MCF 10A (cell line): ENCODE data around the gene KLHL40. TPM values are rescaled to one million over a fixed set of nuclear protein-coding genes. Genes with fewer than 3 reads are reported as not detected.

ENCODE experiments used
- BruUV-seq: library from RNA; stranded (reverse); fragments of 400-500 nt; replicated peaks from 2 replicates; lab custom pipeline; 2021; lab: Mats Ljungman, UMichigan
- CTCF ChIA-PET: fragments of 300-600 bp; sonication (Branson Sonifier 250); formaldehyde crosslinking; extraction: SDS; loops from one replicate; lab custom pipeline; 2021; ENCODE audit warnings: antibody characterized with exemption, inconsistent platforms; lab: Yijun Ruan, JAX
- POLR2A ChIA-PET: fragments of 300-600, 350-650 bp; sonication (Branson Sonifier 250); formaldehyde crosslinking; extraction: SDS; loops from one replicate; lab custom pipeline; 2020; ENCODE audit warnings: antibody characterized with exemption, inconsistent platforms; lab: Yijun Ruan, JAX
- DNase-seq: peaks from one replicate; pipeline ENCODE4 v3.0.0-alpha.2; 2018; ENCODE audit not compliant: unreplicated experiment
- H3K27ac Mint-ChIP-seq: one replicate; pipeline ENCODE4 v1.8.0; 2022; ENCODE audit warnings: mild to moderate bottlenecking, low read depth, mixed read lengths; ENCODE audit not compliant: unreplicated experiment
- H3K27me3 Mint-ChIP-seq: one replicate; pipeline ENCODE4 v1.8.0; 2022; ENCODE audit warnings: mixed read lengths; ENCODE audit not compliant: insufficient read depth, unreplicated experiment
- H3K36me3 Mint-ChIP-seq: one replicate; pipeline ENCODE4 v1.8.0; 2022; ENCODE audit warnings: mild to moderate bottlenecking, moderate library complexity, mixed read lengths; ENCODE audit not compliant: insufficient read depth, unreplicated experiment
- H3K4me1 Mint-ChIP-seq: one replicate; pipeline ENCODE4 v1.8.0; 2022; ENCODE audit warnings: mixed read lengths; ENCODE audit not compliant: insufficient read depth, unreplicated experiment
- H3K4me3 Mint-ChIP-seq: one replicate; pipeline ENCODE4 v1.8.0; 2022; ENCODE audit warnings: mild to moderate bottlenecking, moderate library complexity, mixed read lengths; ENCODE audit not compliant: unreplicated experiment
- H3K9me3 Mint-ChIP-seq: one replicate; pipeline ENCODE4 v1.8.0; 2022; ENCODE audit warnings: mixed read lengths; ENCODE audit not compliant: unreplicated experiment
- intact Hi-C: fragments of 100-400 bp; cut with micrococcal nuclease; formaldehyde crosslinking; loops from 2 replicates; pipeline ENCODE4 v1.14.1; 2022
- total RNA-seq: library from RNA; stranded (reverse); gene quantifications from 2 replicates; pipeline ENCODE4 v1.2.3, GENCODE V29; 2022
- TF ChIP-seq, protein P1 (sequence below): fragments of 200-600 bp; IDR thresholded peaks from one replicate; pipeline ENCODE4 v1.8.0; 2022; ENCODE audit warnings: antibody characterized with exemption, mild to moderate bottlenecking; ENCODE audit not compliant: unreplicated experiment

The KLHL40 gene
- total RNA-seq, 1 experiment from 2014 or later: not detected

DNA sequence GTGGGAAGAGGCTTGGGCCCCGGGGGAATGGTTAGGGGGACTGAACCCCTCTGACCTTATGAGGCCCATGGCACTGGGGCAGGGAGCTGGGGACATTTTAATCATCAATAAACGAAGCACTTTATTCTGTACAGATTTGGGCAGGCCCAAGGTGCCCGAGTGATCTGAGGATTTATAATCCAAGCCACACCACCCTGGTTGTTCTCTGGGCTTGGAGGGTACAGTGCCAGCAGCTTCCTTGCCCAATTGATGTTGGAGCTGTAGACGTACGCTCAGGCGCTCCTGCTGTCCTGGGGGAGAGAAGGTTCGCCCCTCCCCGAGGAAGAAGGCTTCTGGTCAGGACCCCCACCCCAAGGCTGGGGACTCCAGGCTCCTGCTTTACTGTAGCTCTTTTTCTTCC is 19.3 kb upstream of the KLHL40 start:
- no peaks in the 10 kb centered on the region for H3K4me1 Mint-ChIP-seq
- no TSS peak for BruUV-seq
- peaks cover 9% of the 10 kb centered on the region for H3K36me3 Mint-ChIP-seq
- H3K27ac Mint-ChIP-seq: no peak overlapping the region
- TF ChIP-seq, protein P1, sequence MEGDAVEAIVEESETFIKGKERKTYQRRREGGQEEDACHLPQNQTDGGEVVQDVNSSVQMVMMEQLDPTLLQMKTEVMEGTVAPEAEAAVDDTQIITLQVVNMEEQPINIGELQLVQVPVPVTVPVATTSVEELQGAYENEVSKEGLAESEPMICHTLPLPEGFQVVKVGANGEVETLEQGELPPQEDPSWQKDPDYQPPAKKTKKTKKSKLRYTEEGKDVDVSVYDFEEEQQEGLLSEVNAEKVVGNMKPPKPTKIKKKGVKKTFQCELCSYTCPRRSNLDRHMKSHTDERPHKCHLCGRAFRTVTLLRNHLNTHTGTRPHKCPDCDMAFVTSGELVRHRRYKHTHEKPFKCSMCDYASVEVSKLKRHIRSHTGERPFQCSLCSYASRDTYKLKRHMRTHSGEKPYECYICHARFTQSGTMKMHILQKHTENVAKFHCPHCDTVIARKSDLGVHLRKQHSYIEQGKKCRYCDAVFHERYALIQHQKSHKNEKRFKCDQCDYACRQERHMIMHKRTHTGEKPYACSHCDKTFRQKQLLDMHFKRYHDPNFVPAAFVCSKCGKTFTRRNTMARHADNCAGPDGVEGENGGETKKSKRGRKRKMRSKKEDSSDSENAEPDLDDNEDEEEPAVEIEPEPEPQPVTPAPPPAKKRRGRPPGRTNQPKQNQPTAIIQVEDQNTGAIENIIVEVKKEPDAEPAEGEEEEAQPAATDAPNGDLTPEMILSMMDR: no peak
- H3K9me3 Mint-ChIP-seq: no peaks in the 10 kb centered on the region
- DNase-seq: no peak
- POLR2A ChIA-PET: interaction anchor here (0.5 to 2.9 kb wide), 6 partner anchors 9 to 1554 kb away, joined by 3 to 13 read pairs (median 4); partner anchors contain the start of genes KLHL40 and NKTR
- intact Hi-C loops: no loop called here
- H3K4me3 Mint-ChIP-seq: no peak overlapping the region
- no peaks in the 10 kb centered on the region for H3K27me3 Mint-ChIP-seq
- CTCF ChIA-PET: interaction anchor here (0.6 to 1.4 kb wide), 8 partner anchors 15 to 258 kb away, joined by 3 to 5 read pairs (median 3); partner anchors contain the start of gene SEC22C

DNA sequence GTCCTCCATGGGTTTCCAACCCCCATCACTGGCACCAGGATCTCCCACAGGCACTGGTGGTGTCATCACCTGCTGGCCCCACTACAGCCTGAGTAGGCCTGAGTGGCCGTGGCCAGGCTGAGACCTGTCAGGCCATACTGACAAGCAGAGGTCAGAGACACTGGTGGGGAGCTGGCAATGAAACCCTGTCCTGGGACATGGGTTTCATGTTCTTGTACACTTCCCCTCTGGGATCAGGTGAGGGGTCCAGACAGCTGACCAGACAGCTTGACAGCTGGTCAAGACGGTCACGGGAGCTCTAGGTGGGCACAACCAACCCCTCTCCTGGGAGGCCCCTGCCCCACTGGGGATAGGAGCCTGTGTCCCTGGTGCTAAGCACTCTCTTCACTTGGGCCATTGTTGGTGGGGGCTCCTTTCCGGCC is 18.7 kb upstream of the KLHL40 start:
- Mint-ChIP-seq H3K36me3 (peaks cover 7% of the 10 kb centered on the region), H3K4me3 (no peak overlapping the region), H3K9me3 (no peaks in the 10 kb centered on the region), H3K27me3 (no peaks in the 10 kb centered on the region), H3K4me1 (no peaks in the 10 kb centered on the region), H3K27ac (no peak overlapping the region)
- BruUV-seq: no TSS peak
- no peak for DNase-seq
- TF ChIP-seq, protein P1: no peak
- intact Hi-C loops: no loop called here
- ChIA-PET POLR2A (interaction anchor here (0.5 to 2.9 kb wide), 5 partner anchors 12 to 66 kb away, joined by 3 to 13 read pairs (median 6); partner anchors contain the start of genes KLHL40 and NKTR), CTCF (interaction anchor here (0.6 to 1.4 kb wide), 3 partner anchors 76 to 103 kb away, joined by 3 to 4 read pairs (median 3); partner anchors contain the start of gene SEC22C)

DNA sequence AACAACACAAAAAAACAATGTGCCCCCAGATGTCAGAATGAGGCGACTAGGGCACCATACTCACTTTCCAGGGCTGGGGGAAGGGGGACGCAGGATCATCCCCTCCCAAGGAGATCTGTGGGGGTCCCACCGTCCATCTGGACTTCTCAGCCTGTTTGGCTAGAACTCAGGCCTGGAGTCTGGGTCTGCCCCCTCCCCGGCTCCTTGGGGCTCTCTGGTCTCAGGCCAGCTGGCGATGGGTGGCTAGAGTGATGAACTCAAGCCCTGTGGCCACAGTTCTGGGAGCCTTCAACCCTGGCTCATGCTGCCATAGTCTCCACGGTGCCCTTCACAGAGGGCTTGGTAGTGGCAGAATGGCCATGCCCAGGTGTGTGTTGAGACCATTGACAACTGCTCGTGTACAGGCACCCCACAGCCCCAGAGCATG is 18.2 kb upstream of the KLHL40 start:
- BruUV-seq: TSS peak; percentile 7
- Mint-ChIP-seq H3K9me3 (no peaks in the 10 kb centered on the region), H3K36me3 (peaks cover 7% of the 10 kb centered on the region), H3K27me3 (no peaks in the 10 kb centered on the region), H3K4me1 (no peaks in the 10 kb centered on the region), H3K27ac (no peak overlapping the region), H3K4me3 (no peak overlapping the region)
- intact Hi-C loops: no loop called here
- ChIA-PET POLR2A (interaction anchor here (0.5 to 2.9 kb wide), 3 partner anchors 13 to 26 kb away, joined by 3 to 13 read pairs (median 9); partner anchors contain the start of gene KLHL40), CTCF (interaction anchor here (1.4 kb wide), 1 partner anchor 75 kb away, joined by 4 read pairs; no protein-coding TSS in a partner anchor)
- DNase-seq: no peak
- TF ChIP-seq, protein P1: no peak

- intact Hi-C loops: no loop called here
- POLR2A ChIA-PET: interaction anchor here (0.7 to 2.9 kb wide), 5 partner anchors 13 to 171 kb away, joined by 3 to 13 read pairs (median 4); partner anchors contain the start of gene KLHL40
- TF ChIP-seq, protein P1: no peak
- Mint-ChIP-seq H3K4me1 (no peaks in the 10 kb centered on the region), H3K36me3 (peaks cover 7% of the 10 kb centered on the region), H3K9me3 (no peaks in the 10 kb centered on the region), H3K27me3 (no peaks in the 10 kb centered on the region), H3K4me3 (no peak overlapping the region), H3K27ac (no peak overlapping the region)
- CTCF ChIA-PET: interaction anchor here (0.6 kb wide), 1 partner anchor 87 kb away, joined by 3 read pairs; no protein-coding TSS in a partner anchor
- no peak for DNase-seq
- no TSS peak for BruUV-seq
These were observed 17.6 kb upstream of the KLHL40 start for GRCh38 chr3:42667523-42668412.
